ENCODE results near the gene PCDHB14.

DNA sequence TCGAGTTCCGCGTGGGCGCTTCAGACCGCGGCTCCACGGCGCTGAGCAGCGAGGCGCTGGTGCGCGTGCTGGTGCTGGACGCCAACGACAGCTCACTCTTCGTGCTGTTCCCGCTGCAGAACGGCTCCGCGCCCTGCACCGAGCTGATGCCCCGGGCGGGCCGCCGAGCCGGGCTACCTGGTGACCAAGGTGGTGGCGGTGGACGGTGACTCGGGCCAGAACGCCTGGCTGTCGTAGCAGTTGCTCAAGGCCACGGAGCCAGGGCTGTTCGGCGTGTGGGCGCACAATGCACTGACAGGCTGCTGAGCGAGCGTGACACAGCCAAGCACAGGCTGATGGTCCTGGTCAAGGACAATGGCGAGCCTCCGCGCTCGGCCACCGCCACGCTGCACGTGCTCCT is 18.4 kb downstream of the PCDHB14 start:
- TF ChIP-seq FOXP2 (optimal IDR thresholded peaks at IDR 0.05; ENCODE audit: borderline replicate concordance, extremely low read depth, extremely low read length, insufficient read depth) (no peak), SIN3A (IDR thresholded peaks at IDR 0.05; ENCODE audit: borderline replicate concordance, insufficient read depth, low read length) (no peak)

Measured in PFSK-1 (cell line).